A549 treated with DMSO at 1 μM for 4 hours (cell line): ENCODE results near the gene MYO9B. TPM values are rescaled to one million over a fixed set of nuclear protein-coding genes. Genes with fewer than 3 reads are reported as not detected.

ENCODE experiments used
- total RNA-seq: library from RNA; stranded (reverse); fragments of 200-300 nt; extraction: Qiagen RNA extraction; gene quantifications from 5 replicates; pipeline ENCODE4 v1.2.3, GENCODE V29; 2022; ENCODE audit warnings: low read depth

MYO9B gene
- total RNA-seq, result 24.2 to 38.4 TPM (median 34.6 TPM) in 5 replicates

GRCh38 chr19:17075035-17075863 is at the start of gene MYO9B, which contains the start of gene HAUS8:
MYO9B (plus strand) TSS chr19:17075777; CDS start chr19:17101718, 25,941 bp downstream.
HAUS8 (minus strand) TSS chr19:17075452; CDS start chr19:17075422, 30 bp downstream.

GRCh38 chr19:17026706-17027534 is 48.7 kb upstream of the MYO9B start, which contains the start of gene CPAMD8:
CPAMD8 (minus strand) TSS chr19:17026810; CDS start chr19:17026642, 168 bp downstream.

GRCh38 chr19:17215127-17215971 is 139.8 kb downstream of the MYO9B start, which contains the start of gene USE1:
USE1 (plus strand) TSS chr19:17215357; CDS start chr19:17215406, 49 bp downstream.

GRCh38 chr19:17226002-17226933 is 150.7 kb downstream of the MYO9B start, which contains the start of gene OCEL1:
OCEL1 (plus strand) TSS chr19:17226226; CDS start chr19:17226248, 22 bp downstream.

GRCh38 chr19:17245535-17245984 is 170.0 kb downstream of the MYO9B start, which contains the start of gene NR2F6:
NR2F6 (minus strand) TSS chr19:17245919; CDS start chr19:17245220, 699 bp downstream.

Other genes with a start within 250 kb of the MYO9B start
- 15.7 to 23.3 TPM (median 22.4 TPM) in 5 replicates for gene SIN3B, start 246.4 kb upstream of the MYO9B start, total RNA-seq
- gene F2RL3, start 186.8 kb upstream of the MYO9B start, total RNA-seq, result not detected in 5 replicates
- gene CPAMD8, start 49.0 kb upstream of the MYO9B start, total RNA-seq, result 0.02 to 0.21 TPM in 2 of 5 replicates, not detected in the others
- 13.2 to 17.1 TPM (median 15.8 TPM) in 5 replicates for gene HAUS8, start 325 bp upstream of the MYO9B start, total RNA-seq
- 14.7 to 16.4 TPM (median 15.3 TPM) in 5 replicates for gene USE1, start 139.6 kb downstream of the MYO9B start, total RNA-seq
- 9.8 to 13.9 TPM (median 10.9 TPM) in 5 replicates for gene OCEL1, start 150.4 kb downstream of the MYO9B start, total RNA-seq
- 23.3 to 58.5 TPM (median 49.9 TPM) in 5 replicates for gene NR2F6, start 170.1 kb downstream of the MYO9B start, total RNA-seq
- not detected in 5 replicates for gene USHBP1, start 189.0 kb downstream of the MYO9B start, total RNA-seq
- gene BABAM1, start 191.7 kb downstream of the MYO9B start, total RNA-seq, result 58.4 to 65.2 TPM (median 62.0 TPM) in 5 replicates
- gene ANKLE1, start 206.1 kb downstream of the MYO9B start, total RNA-seq, result 0.27 to 0.76 TPM (median 0.40 TPM) in 5 replicates
- 2.0 to 3.6 TPM (median 3.2 TPM) in 5 replicates for gene ABHD8, start 227.6 kb downstream of the MYO9B start, total RNA-seq
- 52.6 to 96.7 TPM (median 84.9 TPM) in 5 replicates for gene MRPL34, start 230.1 kb downstream of the MYO9B start, total RNA-seq
- 53.8 to 73.0 TPM (median 68.7 TPM) in 5 replicates for gene DDA1, start 233.8 kb downstream of the MYO9B start, total RNA-seq